Measurements from ENCODE around the gene LRRC28. TPM values are rescaled to one million over a fixed set of nuclear protein-coding genes. Genes with fewer than 3 reads are reported as not detected.
A peak's percentile ranks its signal among the peaks of the same experiment; 100 is the strongest.

Gene LRRC28
- total RNA-seq, 4 donors from 2014 or later = 29.3 to 39.7 (median 34.8) TPM

GRCh38 chr15:99416191-99417188 is 165.2 kb downstream of the LRRC28 start:
- 85 to 95% methylated on average over 19 of the region's 19 CpGs for WGBS, 2 donors
- DNase-seq (ENCODE audit: low spot score in 2 of 2) = peak in 1 of 2 donors; percentile 82
- intact Hi-C loops (cut with DNase I; ENCODE audit: low total_unique reads) = no loop called here
- H3K4me3 ChIP-seq (ENCODE audit: low read depth, poor library complexity, severe bottlenecking) = no peak overlapping the region
- TF ChIP-seq, protein P1, sequence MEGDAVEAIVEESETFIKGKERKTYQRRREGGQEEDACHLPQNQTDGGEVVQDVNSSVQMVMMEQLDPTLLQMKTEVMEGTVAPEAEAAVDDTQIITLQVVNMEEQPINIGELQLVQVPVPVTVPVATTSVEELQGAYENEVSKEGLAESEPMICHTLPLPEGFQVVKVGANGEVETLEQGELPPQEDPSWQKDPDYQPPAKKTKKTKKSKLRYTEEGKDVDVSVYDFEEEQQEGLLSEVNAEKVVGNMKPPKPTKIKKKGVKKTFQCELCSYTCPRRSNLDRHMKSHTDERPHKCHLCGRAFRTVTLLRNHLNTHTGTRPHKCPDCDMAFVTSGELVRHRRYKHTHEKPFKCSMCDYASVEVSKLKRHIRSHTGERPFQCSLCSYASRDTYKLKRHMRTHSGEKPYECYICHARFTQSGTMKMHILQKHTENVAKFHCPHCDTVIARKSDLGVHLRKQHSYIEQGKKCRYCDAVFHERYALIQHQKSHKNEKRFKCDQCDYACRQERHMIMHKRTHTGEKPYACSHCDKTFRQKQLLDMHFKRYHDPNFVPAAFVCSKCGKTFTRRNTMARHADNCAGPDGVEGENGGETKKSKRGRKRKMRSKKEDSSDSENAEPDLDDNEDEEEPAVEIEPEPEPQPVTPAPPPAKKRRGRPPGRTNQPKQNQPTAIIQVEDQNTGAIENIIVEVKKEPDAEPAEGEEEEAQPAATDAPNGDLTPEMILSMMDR (IDR thresholded peaks at IDR 0.05) = no peak
- TF ChIP-seq POLR2A (IDR thresholded peaks at IDR 0.05) = no peak

DNA sequence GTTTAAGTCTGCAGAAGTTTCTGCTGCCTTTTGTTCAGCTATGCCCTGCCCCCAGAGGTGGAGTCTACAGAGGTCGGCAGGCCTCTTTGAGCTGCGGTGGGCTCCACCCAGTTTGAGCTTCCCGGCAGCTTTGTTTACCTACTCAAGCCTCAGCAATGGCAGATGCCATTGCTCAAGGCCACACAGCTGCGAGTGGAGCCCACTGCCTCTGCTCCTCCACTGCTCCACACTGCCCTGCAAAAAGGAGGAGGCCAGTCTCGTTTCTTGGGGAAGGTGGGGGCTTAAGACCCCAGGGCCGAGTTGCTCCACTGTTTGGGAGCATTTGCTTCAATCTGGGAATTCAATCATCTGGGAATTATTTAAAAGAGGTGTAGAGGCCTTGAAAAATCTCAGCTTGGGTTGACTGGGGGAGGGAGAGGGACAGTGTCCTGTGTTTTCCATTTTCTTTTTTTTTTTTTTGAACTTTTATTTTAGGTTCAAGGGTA is 169.9 kb downstream of the LRRC28 start:
- H3K4me3 ChIP-seq (ENCODE audit: low read depth, poor library complexity, severe bottlenecking) = no peak overlapping the region
- TF ChIP-seq POLR2A (IDR thresholded peaks at IDR 0.05) = no peak
- TF ChIP-seq, protein P1 (IDR thresholded peaks at IDR 0.05) = no peak
- DNase-seq (ENCODE audit: low spot score in 2 of 2) = peak in 1 of 2 donors; percentile 23
- intact Hi-C loops (cut with DNase I; ENCODE audit: low total_unique reads) = no loop called here
- WGBS, 2 donors = 42 to 49% methylated on average over 4 to 6 of the region's 6 CpGs

GRCh38 chr15:99421758-99422157 is 170.5 kb downstream of the LRRC28 start:
- TF ChIP-seq, protein P1 (IDR thresholded peaks at IDR 0.05) = no peak
- TF ChIP-seq POLR2A (IDR thresholded peaks at IDR 0.05) = no peak
- intact Hi-C loops (cut with DNase I; ENCODE audit: low total_unique reads) = no loop called here
- no peak overlapping the region for H3K4me3 ChIP-seq (ENCODE audit: low read depth, poor library complexity, severe bottlenecking)
- WGBS, 2 donors = 89 to 95% methylated on average over 1 of the region's 1 CpG
- no peak for DNase-seq (ENCODE audit: low spot score in 2 of 2)

DNA sequence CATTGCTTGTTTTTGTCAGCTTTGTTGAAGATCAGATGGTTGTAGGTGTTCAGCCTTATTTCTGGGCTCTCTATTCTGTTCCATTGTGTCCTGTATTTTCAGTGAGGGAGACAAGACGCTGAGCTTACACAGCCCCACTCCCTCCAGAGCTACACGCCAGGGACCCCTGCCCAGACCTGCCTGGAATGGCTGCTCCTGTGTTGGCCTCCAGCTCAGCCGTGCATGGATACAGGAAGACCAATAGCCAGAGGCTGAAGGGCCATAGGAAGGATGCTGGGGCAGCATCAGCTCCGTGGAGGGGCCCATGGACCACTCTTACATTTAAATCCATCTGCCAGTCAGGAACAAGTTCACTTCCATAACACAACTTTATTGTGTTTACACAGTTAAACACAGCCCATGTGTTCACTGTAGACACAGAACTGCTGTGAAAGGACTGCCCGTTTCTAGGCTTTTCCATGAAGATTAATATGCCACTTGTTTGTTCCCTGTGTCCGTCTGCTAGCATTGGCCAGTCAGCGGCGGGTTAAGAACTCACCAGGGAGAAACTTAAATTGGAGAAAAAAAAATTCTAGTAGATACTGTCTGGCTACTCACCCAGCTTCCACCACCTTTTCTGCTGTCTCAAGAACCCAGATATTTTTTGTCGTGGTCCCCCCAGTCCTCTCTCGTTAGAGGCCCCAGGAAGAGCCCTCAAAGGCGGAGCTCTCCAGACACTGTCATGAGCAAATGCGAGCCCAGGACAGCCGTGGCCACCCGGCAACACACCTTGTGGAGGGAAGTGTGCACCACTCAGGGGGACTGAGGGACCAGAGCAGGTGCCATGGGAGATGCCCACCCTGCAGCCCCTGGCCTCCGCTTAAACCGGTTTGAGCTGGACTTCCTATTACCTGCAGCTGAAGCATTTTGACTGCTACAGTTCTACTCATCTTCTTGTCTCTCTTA is 172.2 kb downstream of the LRRC28 start:
- TF ChIP-seq, protein P1 (IDR thresholded peaks at IDR 0.05) = no peak
- TF ChIP-seq POLR2A (IDR thresholded peaks at IDR 0.05) = no peak
- peak in 1 of 2 donors; percentile 80 for DNase-seq (ENCODE audit: low spot score in 2 of 2)
- no peak overlapping the region for H3K4me3 ChIP-seq (ENCODE audit: low read depth, poor library complexity, severe bottlenecking)
- intact Hi-C loops (cut with DNase I; ENCODE audit: low total_unique reads) = no loop called here
- 88% methylated on average over 14 to 16 of the region's 16 CpGs for WGBS, 2 donors

DNA sequence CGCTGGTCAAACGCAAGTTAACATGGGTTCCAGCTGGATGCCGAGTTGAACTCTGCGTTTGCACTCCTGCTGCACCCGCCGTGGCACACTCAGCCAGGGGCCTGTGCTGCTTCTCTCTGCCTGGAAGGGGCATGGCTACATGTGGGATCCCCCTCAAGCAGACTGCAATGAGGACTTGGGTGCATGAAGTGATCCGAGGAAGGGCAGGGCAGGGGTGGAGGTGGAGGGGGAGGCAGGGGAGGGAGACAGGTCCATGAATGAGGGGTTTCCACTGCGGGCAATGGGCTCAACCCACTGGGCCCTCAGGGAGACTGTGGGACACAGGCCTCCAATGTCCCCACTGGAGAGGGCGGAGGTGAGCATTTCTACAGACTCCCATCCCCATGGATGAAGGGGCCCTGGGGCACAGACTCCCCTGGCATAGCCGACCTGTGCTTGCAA is 172.9 kb downstream of the LRRC28 start:
- no peak overlapping the region for H3K4me3 ChIP-seq (ENCODE audit: low read depth, poor library complexity, severe bottlenecking)
- DNase-seq (ENCODE audit: low spot score in 2 of 2) = peak in 1 of 2 donors; percentile 68
- intact Hi-C loops (cut with DNase I; ENCODE audit: low total_unique reads) = no loop called here
- TF ChIP-seq POLR2A (IDR thresholded peaks at IDR 0.05) = no peak
- TF ChIP-seq, protein P1 (IDR thresholded peaks at IDR 0.05) = no peak
- WGBS, 2 donors = 95% methylated on average over 10 of the region's 10 CpGs

All from lower leg skin (tissue), 4 donors.